DND-41 (cell line): ENCODE measurements around the gene KSR2.

Source experiments
- ATAC-seq: fragments of 200-7000 bp; cut with Tn5 transposase; 3 replicates; pipeline ENCODE4 v1.9.1; 2021; ENCODE audit warnings: low read depth; ENCODE audit not compliant: insufficient read depth
- DNase-seq: peaks from one replicate; pipeline ENCODE4 v3.0.0-alpha.2; 2020
- H2AFZ ChIP-seq: 2 replicates; pipeline ENCODE4 v1.6.0; 2012; ENCODE audit warnings: low read depth, low read length
- H3K27ac ChIP-seq: 2 replicates; pipeline ENCODE4 v1.5.1; 2012; ENCODE audit warnings: low read length, inconsistent platforms
- H3K27me3 ChIP-seq: fragments of 200-600 bp; sonication (generic); 2 replicates; pipeline ENCODE4 v1.6.0; 2012; ENCODE audit warnings: low read length, mild to moderate bottlenecking, inconsistent platforms; ENCODE audit not compliant: insufficient read depth, poor library complexity
- H3K36me3 ChIP-seq: 2 replicates; pipeline ENCODE4 v1.5.1; 2012; ENCODE audit warnings: low read length, inconsistent platforms; ENCODE audit not compliant: insufficient read depth
- H3K4me1 ChIP-seq: 2 replicates; pipeline ENCODE4 v1.5.1; 2012; ENCODE audit warnings: mild to moderate bottlenecking, low read length; ENCODE audit not compliant: insufficient read depth
- H3K4me2 ChIP-seq: 2 replicates; pipeline ENCODE4 v1.6.0; 2012; ENCODE audit warnings: mild to moderate bottlenecking, moderate library complexity, low read length, inconsistent platforms; ENCODE audit not compliant: insufficient read depth
- H3K4me3 ChIP-seq, 2 experiments: fragments of 200-600 bp in 1 of 2; shearing (Covaris generic) in 1 of 2; 2 replicates each; pipeline ENCODE4 v1.5.1; 2012 to 2016; ENCODE audit warnings: inconsistent platforms in 2 of 2, low read length in 2 of 2, mild to moderate bottlenecking in 2 of 2, low read depth in 1 of 2, moderate library complexity in 1 of 2
- H3K79me2 ChIP-seq: 2 replicates; pipeline ENCODE4 v1.6.0; 2012; ENCODE audit warnings: low read length, inconsistent platforms; ENCODE audit not compliant: insufficient read depth
- H3K9ac ChIP-seq: 2 replicates; pipeline ENCODE4 v1.6.0; 2012; ENCODE audit warnings: low read depth, mild to moderate bottlenecking, inconsistent platforms, low read length, moderate library complexity
- H3K9me3 ChIP-seq: 2 replicates; pipeline ENCODE4 v1.5.1; 2012; ENCODE audit warnings: low read length, moderate library complexity, mild to moderate bottlenecking, inconsistent platforms; ENCODE audit not compliant: insufficient read depth, severe bottlenecking
- H4K20me1 ChIP-seq: 2 replicates; pipeline ENCODE4 v1.6.0; 2012; ENCODE audit warnings: low read length; ENCODE audit not compliant: insufficient read depth
- CTCF ChIP-seq: IDR thresholded peaks from 2 replicates; pipeline ENCODE4 v1.5.1; 2012; ENCODE audit warnings: borderline replicate concordance, low read length, moderate library complexity, mild to moderate bottlenecking; ENCODE audit not compliant: poor library complexity, severe bottlenecking; ENCODE audit errors: extremely low read depth
- EZH2 ChIP-seq: IDR thresholded peaks from 3 replicates; pipeline ENCODE4 v1.6.1; 2012; ENCODE audit warnings: borderline replicate concordance, low read depth, mild to moderate bottlenecking, moderate library complexity, low read length, inconsistent platforms; ENCODE audit not compliant: severe bottlenecking

KSR2 gene

GRCh38 chr12:117774941-117775775 lies 193.6 kb downstream of the KSR2 start:
- Histone ChIP-seq H3K27ac (no peak overlapping the region), H2AFZ (no peak overlapping the region), H4K20me1 (no peaks in the 10 kb centered on the region), H3K9me3 (no peaks in the 10 kb centered on the region), H3K79me2 (no peaks in the 10 kb centered on the region), H3K4me2 (no peak overlapping the region), H3K4me3 (no peak overlapping the region), H3K4me1 (0 out of 2 replicates have a peak, but pooled peaks cover 3% of the 10 kb centered on the region), H3K27me3 (no peaks in the 10 kb centered on the region), H3K36me3 (no peaks in the 10 kb centered on the region), H3K9ac (no peak overlapping the region)
- DNase-seq (peak; percentile 22), ATAC-seq (peak; percentile 69)
- TF ChIP-seq EZH2 (no peak), CTCF (no peak)

- Histone ChIP-seq H3K9me3 (no peaks in the 10 kb centered on the region), H3K36me3 (no peaks in the 10 kb centered on the region), H2AFZ (no peak overlapping the region), H3K4me2 (no peak overlapping the region), H4K20me1 (no peaks in the 10 kb centered on the region), H3K27me3 (no peaks in the 10 kb centered on the region), H3K79me2 (no peaks in the 10 kb centered on the region), H3K27ac (no peak overlapping the region), H3K9ac (no peak overlapping the region), H3K4me1 (no peaks in the 10 kb centered on the region), H3K4me3 (no peak overlapping the region)
- DNase-seq: no peak
- TF ChIP-seq CTCF (no peak), EZH2 (no peak)
- ATAC-seq: no peak
Observed at GRCh38 chr12:117768860-117769259, 199.9 kb downstream of the KSR2 start.

- no peak overlapping the region for H3K27ac ChIP-seq
- no peaks in the 10 kb centered on the region for H3K27me3 ChIP-seq
- H3K36me3 ChIP-seq: no peaks in the 10 kb centered on the region
- H2AFZ ChIP-seq: no peak overlapping the region
- H4K20me1 ChIP-seq: no peaks in the 10 kb centered on the region
- no peaks in the 10 kb centered on the region for H3K9me3 ChIP-seq
- no peak for TF ChIP-seq CTCF
- TF ChIP-seq EZH2: no peak
- H3K9ac ChIP-seq: no peak overlapping the region
- H3K4me3 ChIP-seq: no peak overlapping the region
- no peak for ATAC-seq
- DNase-seq: no peak
- H3K4me2 ChIP-seq: no peak overlapping the region
- no peaks in the 10 kb centered on the region for H3K79me2 ChIP-seq
- no peaks in the 10 kb centered on the region for H3K4me1 ChIP-seq
Observed at GRCh38 chr12:117766008-117766407, 202.8 kb downstream of the KSR2 start.
